Activated CD4-positive, alpha-beta T cell treated with anti-CD3 and anti-CD28 coated beads, Interleukin-2, amount 50 U/mL, for 4 hours (primary cell): ENCODE results near the gene IRGC.
"Not testable (repeated sequence)": the region's sequence is repeated elsewhere in the genome, so short reads cannot be mapped to it uniquely, and the experiment has no call there.

Experiments
- DNase-seq, 2 experiments: peaks; one replicate each; pipeline ENCODE4 v3.0.0-alpha.2; 2020

IRGC gene

GRCh38 chr19:43715776-43716175 is at the start of gene IRGC:
IRGC (plus strand) TSS chr19:43716076; CDS start chr19:43718559, 2,483 bp downstream.
- no peak for DNase-seq

- DNase-seq, result no peak
Measured at GRCh38 chr19:43667126-43667875, 48.6 kb upstream of the IRGC start.

- no peak for DNase-seq
Measured at GRCh38 chr19:43667876-43668405, 47.9 kb upstream of the IRGC start.

- DNase-seq, result peak; percentile 97 to 98
Measured at GRCh38 chr19:43668406-43669109, 47.3 kb upstream of the IRGC start.

- no peak for DNase-seq
Measured at GRCh38 chr19:43672061-43672679, 43.7 kb upstream of the IRGC start.

GRCh38 chr19:43673637-43674036 is 42.2 kb upstream of the IRGC start:
- DNase-seq, result no peak

- DNase-seq, result no peak
Measured at GRCh38 chr19:43674183-43674582, 41.7 kb upstream of the IRGC start.

GRCh38 chr19:43674596-43674995 is 41.3 kb upstream of the IRGC start:
- DNase-seq, result no peak

GRCh38 chr19:43675269-43675879 is 40.5 kb upstream of the IRGC start:
- no peak for DNase-seq

GRCh38 chr19:43675906-43676305 is 40.0 kb upstream of the IRGC start:
- no peak for DNase-seq

GRCh38 chr19:43678512-43679261 is 37.2 kb upstream of the IRGC start:
- no peak for DNase-seq

GRCh38 chr19:43681821-43682220 is 34.1 kb upstream of the IRGC start:
- no peak for DNase-seq

- DNase-seq, result not testable (repeated sequence)
Measured at GRCh38 chr19:43682269-43682668, 33.6 kb upstream of the IRGC start.

GRCh38 chr19:43682824-43683661 is 32.8 kb upstream of the IRGC start:
- no peak for DNase-seq

- no peak for DNase-seq
Measured at GRCh38 chr19:43683905-43684304, 32.0 kb upstream of the IRGC start.

- no peak for DNase-seq
Measured at GRCh38 chr19:43684326-43684725, 31.6 kb upstream of the IRGC start.

- DNase-seq, result no peak
Measured at GRCh38 chr19:43687660-43687997, 28.2 kb upstream of the IRGC start.

- no peak for DNase-seq
Measured at GRCh38 chr19:43688059-43688701, 27.7 kb upstream of the IRGC start.

- no peak for DNase-seq
Measured at GRCh38 chr19:43690444-43690843, 25.4 kb upstream of the IRGC start.

- no peak for DNase-seq
Measured at GRCh38 chr19:43690890-43691289, 25.0 kb upstream of the IRGC start.

GRCh38 chr19:43691755-43692154 is 24.1 kb upstream of the IRGC start:
- no peak for DNase-seq
